GM12878 (cell line): ENCODE measurements around the gene ZC3H11A. TPM values are rescaled to one million over a fixed set of nuclear protein-coding genes. Genes with fewer than 3 reads are reported as not detected.

Experiments used
- FOXK2 ChIP-seq: fragments of 450-650 bp; IDR thresholded peaks from 2 replicates; pipeline ENCODE4 v1.6.1; 2017; ENCODE audit warnings: mild to moderate bottlenecking, moderate library complexity
- FOXM1 ChIP-seq: IDR thresholded peaks from 2 replicates; pipeline ENCODE4 v1.6.1; 2012; ENCODE audit warnings: low read depth, mild to moderate bottlenecking, inconsistent platforms, low read length, moderate library complexity
- IKZF1 ChIP-seq: fragments of 450-650 bp; conservative IDR thresholded peaks from 2 replicates; pipeline ENCODE4 v1.6.1; 2017; ENCODE audit warnings: antibody characterized with exemption, mild to moderate bottlenecking
- IKZF2 ChIP-seq, 2 experiments: fragments of 450-650 bp; IDR thresholded peaks; 2 replicates each; pipeline ENCODE4 v1.6.1; 2017; ENCODE audit warnings: mild to moderate bottlenecking in 2 of 2, moderate library complexity in 2 of 2
- JUND ChIP-seq: IDR thresholded peaks from 2 replicates; pipeline ENCODE4 v1.6.1; 2012; ENCODE audit warnings: low read depth, mild to moderate bottlenecking, low read length, improper control_type of control experiment, moderate library complexity
- MTA2 ChIP-seq: fragments of 450-650 bp; IDR thresholded peaks from 2 replicates; pipeline ENCODE4 v1.6.1; 2016; ENCODE audit warnings: low read depth, mild to moderate bottlenecking, moderate library complexity
- POLR2AphosphoS5 ChIP-seq: IDR thresholded peaks from 2 replicates; pipeline ENCODE4 v1.6.1; 2011; ENCODE audit warnings: mild to moderate bottlenecking, low read length, inconsistent platforms
- polyA plus RNA-seq, 11 experiments: library from polyadenylated mRNA; depleted of rRNA in 4 of 11; unstranded in 6 of 11; stranded (reverse) in 5 of 11; fragments of >200 nt; fragmentation: Nextera tagmentation in 4 of 11; fragmentation: Illumina TruSeq in 1 of 11; extraction: Ambion mirVana in 4 of 11; extraction: Trizol in 1 of 11; gene quantifications; 1 replicate in 1 of 11; 2 replicates in 10 of 11; pipeline versions ENCODE4 v1.2.1 to v1.2.3, GENCODE V29; 2011 to 2016; ENCODE audit warnings: inconsistent platforms in 2 of 11, missing spikeins in 2 of 11, low read depth in 1 of 11
- total RNA-seq, 4 experiments: library from RNA; depleted of rRNA in 3 of 4; stranded (reverse); fragments of >200 nt in 3 of 4; fragmentation: Illumina TruSeq in 1 of 4; extraction: Trizol in 1 of 4; gene quantifications; 2 replicates each; pipeline versions ENCODE4 v1.2.1 to v1.2.3, GENCODE V29; 2013 to 2021
- TF ChIP-seq, protein P1 (sequence below): fragments of 450-650 bp; IDR thresholded peaks from 2 replicates; pipeline ENCODE4 v1.6.1; 2016; ENCODE audit warnings: mild to moderate bottlenecking, moderate library complexity, borderline replicate concordance
- TF ChIP-seq, protein P2 (sequence below): fragments of 450-650 bp; IDR thresholded peaks from 2 replicates; pipeline ENCODE4 v1.6.1; 2014; ENCODE audit warnings: mild to moderate bottlenecking

The ZC3H11A gene
- total and polyA plus RNA-seq, 10 of the 15 experiments (the other 5 are each of a cell fraction or from before 2014, with no cell fraction given) = 21.1 to 123 (median 60.8) TPM

- TF ChIP-seq, protein P1, sequence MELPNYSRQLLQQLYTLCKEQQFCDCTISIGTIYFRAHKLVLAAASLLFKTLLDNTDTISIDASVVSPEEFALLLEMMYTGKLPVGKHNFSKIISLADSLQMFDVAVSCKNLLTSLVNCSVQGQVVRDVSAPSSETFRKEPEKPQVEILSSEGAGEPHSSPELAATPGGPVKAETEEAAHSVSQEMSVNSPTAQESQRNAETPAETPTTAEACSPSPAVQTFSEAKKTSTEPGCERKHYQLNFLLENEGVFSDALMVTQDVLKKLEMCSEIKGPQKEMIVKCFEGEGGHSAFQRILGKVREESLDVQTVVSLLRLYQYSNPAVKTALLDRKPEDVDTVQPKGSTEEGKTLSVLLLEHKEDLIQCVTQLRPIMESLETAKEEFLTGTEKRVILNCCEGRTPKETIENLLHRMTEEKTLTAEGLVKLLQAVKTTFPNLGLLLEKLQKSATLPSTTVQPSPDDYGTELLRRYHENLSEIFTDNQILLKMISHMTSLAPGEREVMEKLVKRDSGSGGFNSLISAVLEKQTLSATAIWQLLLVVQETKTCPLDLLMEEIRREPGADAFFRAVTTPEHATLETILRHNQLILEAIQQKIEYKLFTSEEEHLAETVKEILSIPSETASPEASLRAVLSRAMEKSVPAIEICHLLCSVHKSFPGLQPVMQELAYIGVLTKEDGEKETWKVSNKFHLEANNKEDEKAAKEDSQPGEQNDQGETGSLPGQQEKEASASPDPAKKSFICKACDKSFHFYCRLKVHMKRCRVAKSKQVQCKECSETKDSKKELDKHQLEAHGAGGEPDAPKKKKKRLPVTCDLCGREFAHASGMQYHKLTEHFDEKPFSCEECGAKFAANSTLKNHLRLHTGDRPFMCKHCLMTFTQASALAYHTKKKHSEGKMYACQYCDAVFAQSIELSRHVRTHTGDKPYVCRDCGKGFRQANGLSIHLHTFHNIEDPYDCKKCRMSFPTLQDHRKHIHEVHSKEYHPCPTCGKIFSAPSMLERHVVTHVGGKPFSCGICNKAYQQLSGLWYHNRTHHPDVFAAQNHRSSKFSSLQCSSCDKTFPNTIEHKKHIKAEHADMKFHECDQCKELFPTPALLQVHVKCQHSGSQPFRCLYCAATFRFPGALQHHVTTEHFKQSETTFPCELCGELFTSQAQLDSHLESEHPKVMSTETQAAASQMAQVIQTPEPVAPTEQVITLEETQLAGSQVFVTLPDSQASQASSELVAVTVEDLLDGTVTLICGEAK = peak; percentile 67; the same call in 1 of the 2 replicates
- TF ChIP-seq POLR2AphosphoS5 (0 out of 2 replicates have a peak, but pooled peaks have one; percentile 23), MTA2 (no peak), JUND (no peak), FOXK2 (no peak), FOXM1 (peak; percentile 32; the same call in 1 of the 2 replicates), IKZF1 (no peak), IKZF2 (IDR thresholded peaks at IDR 0.05) (peak in 1 of 2 experiments; percentile 29; a peak in 1 of 4 replicates)
- TF ChIP-seq, protein P2, sequence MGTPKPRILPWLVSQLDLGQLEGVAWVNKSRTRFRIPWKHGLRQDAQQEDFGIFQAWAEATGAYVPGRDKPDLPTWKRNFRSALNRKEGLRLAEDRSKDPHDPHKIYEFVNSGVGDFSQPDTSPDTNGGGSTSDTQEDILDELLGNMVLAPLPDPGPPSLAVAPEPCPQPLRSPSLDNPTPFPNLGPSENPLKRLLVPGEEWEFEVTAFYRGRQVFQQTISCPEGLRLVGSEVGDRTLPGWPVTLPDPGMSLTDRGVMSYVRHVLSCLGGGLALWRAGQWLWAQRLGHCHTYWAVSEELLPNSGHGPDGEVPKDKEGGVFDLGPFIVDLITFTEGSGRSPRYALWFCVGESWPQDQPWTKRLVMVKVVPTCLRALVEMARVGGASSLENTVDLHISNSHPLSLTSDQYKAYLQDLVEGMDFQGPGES = no peak
- TF ChIP-seq, all 136 proteins: peak for 6
Observed at GRCh38 chr1:203796236-203796605, 798 bp downstream of the ZC3H11A start (continued).
